ENCODE results near the gene LYPD3. TPM values are rescaled to one million over a fixed set of nuclear protein-coding genes. Genes with fewer than 3 reads are reported as not detected.
A peak's percentile ranks its signal among the peaks of the same experiment; 100 is the strongest.

LYPD3 gene
- polyA plus RNA-seq, 1 donor (not counting 4 experiments of a cell fraction or from before 2014, with no cell fraction given) = 163 TPM

DNA sequence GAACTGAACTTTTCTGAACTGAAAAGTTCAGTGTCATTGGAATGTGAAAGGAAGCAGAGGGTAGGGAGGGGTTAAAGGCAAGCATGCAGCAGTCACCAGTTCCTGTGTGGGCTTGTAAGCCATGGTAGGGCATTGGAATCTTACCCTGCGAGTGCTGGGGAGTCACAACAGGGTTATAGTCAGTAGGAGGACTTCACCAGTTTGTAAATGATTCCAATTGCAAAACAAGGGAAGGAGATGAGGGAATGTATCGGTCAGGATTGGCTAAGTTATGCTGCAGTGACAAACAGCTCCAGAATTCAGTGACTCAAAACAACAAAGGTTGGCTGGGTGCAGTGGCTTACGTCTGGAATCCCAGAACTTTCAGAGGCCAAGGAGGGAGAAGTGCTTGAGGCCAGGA lies 12.8 kb downstream of the LYPD3 start:
- Histone ChIP-seq H3K9ac (ENCODE audit: control insufficient read depth, extremely low read depth, insufficient read depth, low read length) (no peak overlapping the region), H4K20me1 (ENCODE audit: control insufficient read depth, extremely low read depth, insufficient read depth, low read length) (no peaks in the 10 kb centered on the region), H3K9me3 (ENCODE audit: control insufficient read depth, low read depth, low read length) (peaks cover 5% of the 10 kb centered on the region), H3K79me2 (ENCODE audit: control insufficient read depth, insufficient read depth, low read length) (no peaks in the 10 kb centered on the region), H3K27me3 (ENCODE audit: control insufficient read depth, extremely low read depth, insufficient read depth, low read length) (no peaks in the 10 kb centered on the region), H3K27ac (ENCODE audit: control insufficient read depth, insufficient read depth, low read length) (peak overlapping the region; percentile 29), H2AFZ (ENCODE audit: control insufficient read depth, low read length) (peak overlapping the region; percentile 20), H3K4me1 (ENCODE audit: control insufficient read depth, extremely low read depth, insufficient read depth, low read length) (peaks cover 25% of the 10 kb centered on the region), H3K4me2 (ENCODE audit: control insufficient read depth, extremely low read depth, insufficient read depth, low read depth, low read length) (peak overlapping the region; percentile 39), H3K4me3 (ENCODE audit: control insufficient read depth in 2 of 3, extremely low read depth in 1 of 3, insufficient read depth in 2 of 3, low read depth in 1 of 3, low read length in 3 of 3) (no peak overlapping the region), H3K9me1 (ENCODE audit: control insufficient read depth, extremely low read depth, insufficient read depth, low read length) (no peaks in the 10 kb centered on the region), H3K36me3 (ENCODE audit: control insufficient read depth in 2 of 2, extremely low read depth in 1 of 2, insufficient read depth in 2 of 2, low read length in 2 of 2) (no peaks in the 10 kb centered on the region)
- TF ChIP-seq, protein P1, sequence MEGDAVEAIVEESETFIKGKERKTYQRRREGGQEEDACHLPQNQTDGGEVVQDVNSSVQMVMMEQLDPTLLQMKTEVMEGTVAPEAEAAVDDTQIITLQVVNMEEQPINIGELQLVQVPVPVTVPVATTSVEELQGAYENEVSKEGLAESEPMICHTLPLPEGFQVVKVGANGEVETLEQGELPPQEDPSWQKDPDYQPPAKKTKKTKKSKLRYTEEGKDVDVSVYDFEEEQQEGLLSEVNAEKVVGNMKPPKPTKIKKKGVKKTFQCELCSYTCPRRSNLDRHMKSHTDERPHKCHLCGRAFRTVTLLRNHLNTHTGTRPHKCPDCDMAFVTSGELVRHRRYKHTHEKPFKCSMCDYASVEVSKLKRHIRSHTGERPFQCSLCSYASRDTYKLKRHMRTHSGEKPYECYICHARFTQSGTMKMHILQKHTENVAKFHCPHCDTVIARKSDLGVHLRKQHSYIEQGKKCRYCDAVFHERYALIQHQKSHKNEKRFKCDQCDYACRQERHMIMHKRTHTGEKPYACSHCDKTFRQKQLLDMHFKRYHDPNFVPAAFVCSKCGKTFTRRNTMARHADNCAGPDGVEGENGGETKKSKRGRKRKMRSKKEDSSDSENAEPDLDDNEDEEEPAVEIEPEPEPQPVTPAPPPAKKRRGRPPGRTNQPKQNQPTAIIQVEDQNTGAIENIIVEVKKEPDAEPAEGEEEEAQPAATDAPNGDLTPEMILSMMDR (optimal IDR thresholded peaks at IDR 0.05 in 1 of 3, IDR thresholded peaks at IDR 0.05 in 1 of 3, conservative IDR thresholded peaks at IDR 0.05 in 1 of 3; ENCODE audit: extremely low read depth in 1 of 3, insufficient read depth in 2 of 3, low read length in 3 of 3) = no peak
- TF ChIP-seq EZH2 (IDR thresholded peaks at IDR 0.05; ENCODE audit: low read length) = no peak
- FAIRE-seq (peak; percentile 77), DNase-seq (ENCODE audit: low read depth, low spot score) (no peak)
- dilution Hi-C loops (cut with MboI; ENCODE audit: extremely low pct_ligation_motif_present, low sequenced_read_pairs) = no loop called here

DNA sequence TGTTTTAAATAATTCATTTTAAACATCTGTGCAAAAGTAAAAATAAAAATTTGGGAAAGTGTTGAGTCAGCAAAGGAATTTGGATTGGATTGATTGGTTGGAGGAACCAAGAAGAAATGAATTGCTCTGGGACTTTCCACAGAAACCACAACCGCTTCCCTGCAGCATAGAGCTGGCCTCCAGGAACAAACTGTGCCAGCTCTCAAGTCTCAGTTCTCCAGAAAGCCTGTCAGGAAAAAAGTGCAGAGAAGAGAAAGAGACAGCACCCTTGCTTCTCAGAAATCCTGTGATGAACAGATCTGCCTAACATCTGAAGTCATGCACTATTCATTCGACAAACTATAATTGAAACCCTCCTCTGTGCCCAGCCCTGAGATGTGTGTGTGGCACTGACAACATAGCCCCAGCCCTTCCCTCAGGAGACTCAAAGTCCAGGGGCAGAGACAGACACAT lies 14.8 kb downstream of the LYPD3 start:
- peak overlapping the region; percentile 11 for H3K9ac ChIP-seq (ENCODE audit: control insufficient read depth, extremely low read depth, insufficient read depth, low read length)
- no peak for TF ChIP-seq EZH2 (IDR thresholded peaks at IDR 0.05; ENCODE audit: low read length)
- TF ChIP-seq, protein P1 (optimal IDR thresholded peaks at IDR 0.05 in 1 of 3, IDR thresholded peaks at IDR 0.05 in 1 of 3, conservative IDR thresholded peaks at IDR 0.05 in 1 of 3; ENCODE audit: extremely low read depth in 1 of 3, insufficient read depth in 2 of 3, low read length in 3 of 3) = no peak
- no peaks in the 10 kb centered on the region for H4K20me1 ChIP-seq (ENCODE audit: control insufficient read depth, extremely low read depth, insufficient read depth, low read length)
- FAIRE-seq = peak; percentile 74
- peak overlapping the region; percentile 73 for H3K27ac ChIP-seq (ENCODE audit: control insufficient read depth, insufficient read depth, low read length)
- no peaks in the 10 kb centered on the region for H3K27me3 ChIP-seq (ENCODE audit: control insufficient read depth, extremely low read depth, insufficient read depth, low read length)
- peak overlapping the region; percentile 62 for H2AFZ ChIP-seq (ENCODE audit: control insufficient read depth, low read length)
- dilution Hi-C loops (cut with MboI; ENCODE audit: extremely low pct_ligation_motif_present, low sequenced_read_pairs) = no loop called here
- no peak for DNase-seq (ENCODE audit: low read depth, low spot score)
- peaks cover 5% of the 10 kb centered on the region for H3K9me3 ChIP-seq (ENCODE audit: control insufficient read depth, low read depth, low read length)
- H3K4me2 ChIP-seq (ENCODE audit: control insufficient read depth, extremely low read depth, insufficient read depth, low read depth, low read length) = peak overlapping the region; percentile 9
- H3K36me3 ChIP-seq (ENCODE audit: control insufficient read depth in 2 of 2, extremely low read depth in 1 of 2, insufficient read depth in 2 of 2, low read length in 2 of 2) = no peaks in the 10 kb centered on the region
- H3K4me3 ChIP-seq (ENCODE audit: control insufficient read depth in 2 of 3, extremely low read depth in 1 of 3, insufficient read depth in 2 of 3, low read depth in 1 of 3, low read length in 3 of 3) = no peak overlapping the region
- H3K4me1 ChIP-seq (ENCODE audit: control insufficient read depth, extremely low read depth, insufficient read depth, low read length) = peaks cover 29% of the 10 kb centered on the region
- H3K9me1 ChIP-seq (ENCODE audit: control insufficient read depth, extremely low read depth, insufficient read depth, low read length) = no peaks in the 10 kb centered on the region
- H3K79me2 ChIP-seq (ENCODE audit: control insufficient read depth, insufficient read depth, low read length) = no peaks in the 10 kb centered on the region

Data from keratinocyte (primary cell).